ENCODE results near the gene NMNAT3. TPM values are rescaled to one million over a fixed set of nuclear protein-coding genes. Genes with fewer than 3 reads are reported as not detected.

NMNAT3 gene
- total RNA-seq (2014; rRNA removed; shearing (Covaris generic)): 2.0 and 3.7 TPM in 2 replicates

DNA sequence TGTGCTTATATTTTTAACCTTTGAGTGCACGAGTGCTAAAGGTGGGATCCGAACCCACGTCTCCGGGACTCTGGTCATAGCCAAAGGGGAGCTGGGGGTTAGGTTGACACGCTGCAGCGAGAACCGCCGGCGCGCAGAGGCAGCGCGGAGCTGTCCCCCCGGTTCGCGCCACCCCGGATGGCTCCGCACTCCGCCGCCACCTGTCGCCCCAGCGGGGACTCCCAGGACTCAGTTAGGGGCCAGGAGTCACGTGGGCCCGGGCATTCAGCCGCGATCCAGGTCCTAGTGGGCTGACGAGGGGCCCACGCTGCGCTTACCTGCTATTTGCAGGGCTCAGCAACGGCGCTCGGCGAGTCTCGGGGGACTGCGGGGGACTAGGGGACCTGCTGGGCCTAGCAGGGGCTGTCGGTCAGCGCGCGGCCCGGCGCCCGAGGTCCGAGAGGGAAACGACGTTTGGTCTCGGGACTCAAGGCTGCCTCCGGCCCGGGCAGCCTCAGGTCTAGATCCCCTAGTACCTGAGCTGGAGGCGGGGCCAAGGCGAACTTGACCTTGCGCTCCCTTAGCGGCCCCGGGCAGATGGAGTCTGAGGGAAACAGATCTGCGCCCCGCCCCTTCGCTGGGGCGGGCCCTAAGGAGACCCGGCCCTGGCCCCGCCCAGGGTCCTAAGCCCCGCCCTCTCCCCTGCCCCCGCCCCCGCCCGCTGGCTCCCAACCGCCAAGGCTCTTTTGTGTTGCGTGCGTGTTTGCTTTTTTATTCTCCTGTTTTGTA is at the start of gene NMNAT3:
TSS of gene NMNAT3 (minus strand) at position 585 of the 768 bp plus-strand sequence. CDS start 50,248 bp downstream, outside the sequence.
- DNase-seq (ENCODE audit: low read depth): peak; percentile 83

GRCh38 chr3:139721370-139721769 is 43.6 kb upstream of the NMNAT3 start:
- DNase-seq (ENCODE audit: low read depth): no peak

DNA sequence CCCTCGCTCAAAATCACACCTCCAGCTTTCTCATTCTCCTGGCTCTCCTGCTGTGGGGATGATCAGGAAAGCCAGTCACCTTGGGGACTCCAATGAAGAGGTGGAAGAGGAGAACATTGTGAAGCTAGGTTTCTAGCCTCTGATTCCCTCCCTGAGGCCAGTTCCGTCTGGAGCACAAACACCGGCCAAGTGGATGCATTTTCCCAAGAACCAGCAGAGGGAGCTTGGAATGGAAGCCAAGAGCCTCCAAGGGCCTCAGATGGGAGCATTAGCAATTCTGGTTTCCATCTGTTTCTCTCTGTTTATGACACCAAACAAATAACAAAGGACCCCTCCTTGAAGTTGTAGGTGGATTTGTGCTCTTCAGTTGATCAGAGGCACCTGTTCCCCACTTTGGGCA is 40.6 kb upstream of the NMNAT3 start:
- peak; percentile 59 for DNase-seq (ENCODE audit: low read depth)

DNA sequence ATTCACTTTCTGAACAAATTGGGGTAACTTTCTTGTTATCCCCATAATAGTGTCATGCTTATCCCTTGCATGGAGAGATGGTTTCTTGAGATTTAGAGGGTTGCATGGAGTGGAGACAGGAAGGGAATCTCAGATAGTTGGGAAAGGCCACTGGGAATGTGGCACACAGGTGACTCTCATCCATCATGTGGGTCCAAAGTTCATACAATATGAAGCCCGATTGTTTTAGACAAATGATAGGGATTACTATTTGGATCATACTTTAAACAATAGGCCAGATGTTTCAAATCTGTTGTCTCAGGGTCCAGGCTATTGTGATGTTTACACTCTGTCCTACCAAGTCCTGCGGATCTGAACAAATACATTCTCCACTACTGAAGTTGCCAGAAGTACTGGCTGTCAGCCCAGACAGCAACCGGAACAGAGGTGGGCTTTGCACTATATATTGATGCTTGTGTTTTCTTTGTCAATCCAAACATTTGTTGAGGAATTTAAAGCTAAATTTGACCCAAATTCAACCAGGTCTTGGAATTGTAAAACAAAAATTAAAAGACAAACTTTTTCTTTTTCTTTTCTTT is 39.2 kb upstream of the NMNAT3 start:
- DNase-seq (ENCODE audit: low read depth): no peak

DNA sequence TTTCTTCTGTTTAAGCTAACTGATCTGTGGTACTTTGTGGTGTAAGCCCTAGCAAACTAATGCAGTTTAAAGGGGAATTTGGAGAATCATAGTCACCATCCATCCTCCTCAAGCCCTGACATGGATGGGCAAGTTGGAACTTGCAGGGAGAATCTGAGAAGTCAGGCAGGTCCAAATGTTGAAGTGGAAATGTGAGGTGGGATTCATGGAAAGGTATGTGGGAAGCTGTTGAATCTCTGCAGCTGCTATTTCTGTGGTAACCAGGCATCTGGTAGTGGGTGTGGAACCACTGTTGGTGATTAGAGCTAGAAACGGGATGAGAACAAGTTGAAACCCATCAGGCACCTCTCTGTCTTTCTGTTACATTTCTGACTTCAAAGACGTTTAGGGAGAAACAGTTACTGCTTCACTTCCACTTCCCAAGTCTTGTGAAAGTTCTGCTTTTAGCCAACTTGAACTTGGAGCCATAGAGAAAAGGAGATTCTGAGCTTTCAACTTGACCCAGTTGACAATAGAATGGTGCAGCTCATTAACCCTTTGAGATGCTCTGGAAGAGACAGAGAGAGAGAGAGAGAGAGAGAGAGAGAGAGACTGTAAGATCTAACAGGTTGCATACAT is 38.1 kb upstream of the NMNAT3 start:
- DNase-seq (ENCODE audit: low read depth): no peak

DNA sequence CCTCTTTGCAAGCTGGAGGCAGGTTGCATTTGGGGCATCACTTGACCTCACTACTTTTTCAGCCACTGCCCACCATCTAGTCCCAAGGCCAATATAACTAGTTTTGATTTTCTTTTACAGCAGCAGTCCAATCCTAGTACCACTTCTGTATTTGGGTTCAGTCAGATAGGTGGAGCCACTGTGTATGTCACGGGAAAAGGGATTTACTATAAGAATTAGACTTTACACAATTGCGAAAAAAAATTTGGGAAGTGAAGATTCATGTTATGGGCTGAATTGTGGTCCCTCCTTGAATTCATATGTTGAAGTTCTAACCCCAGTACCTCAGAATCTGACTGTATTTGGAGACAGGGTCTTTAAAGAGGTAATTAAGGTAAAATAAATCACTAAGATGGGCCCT is 37.4 kb upstream of the NMNAT3 start:
- DNase-seq (ENCODE audit: low read depth): no peak

DNA sequence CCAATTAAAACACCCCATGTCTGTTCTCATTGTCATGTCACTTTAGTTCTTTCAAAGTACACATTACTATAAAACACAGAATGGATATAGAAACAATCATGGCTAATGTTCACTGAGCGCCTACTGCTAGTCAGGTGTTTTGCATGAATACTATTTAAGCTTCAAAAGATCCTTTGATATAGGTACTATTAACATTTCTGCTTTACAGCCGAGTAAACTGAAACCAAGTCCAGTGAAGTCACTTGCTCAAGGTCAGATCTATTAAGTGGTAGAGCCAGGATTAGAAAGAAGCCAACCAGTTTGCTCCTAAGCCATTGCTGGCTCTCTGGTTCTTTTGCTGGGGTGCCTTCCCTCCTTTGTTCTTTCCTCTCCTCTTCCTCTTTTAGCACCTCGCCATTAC is 32.4 kb upstream of the NMNAT3 start:
- no peak for DNase-seq (ENCODE audit: low read depth)

GRCh38 chr3:139705631-139706030 is 27.9 kb upstream of the NMNAT3 start:
- no peak for DNase-seq (ENCODE audit: low read depth)

- DNase-seq (ENCODE audit: low read depth): no peak
These were observed 18.5 kb upstream of the NMNAT3 start for GRCh38 chr3:139696314-139696604.

DNA sequence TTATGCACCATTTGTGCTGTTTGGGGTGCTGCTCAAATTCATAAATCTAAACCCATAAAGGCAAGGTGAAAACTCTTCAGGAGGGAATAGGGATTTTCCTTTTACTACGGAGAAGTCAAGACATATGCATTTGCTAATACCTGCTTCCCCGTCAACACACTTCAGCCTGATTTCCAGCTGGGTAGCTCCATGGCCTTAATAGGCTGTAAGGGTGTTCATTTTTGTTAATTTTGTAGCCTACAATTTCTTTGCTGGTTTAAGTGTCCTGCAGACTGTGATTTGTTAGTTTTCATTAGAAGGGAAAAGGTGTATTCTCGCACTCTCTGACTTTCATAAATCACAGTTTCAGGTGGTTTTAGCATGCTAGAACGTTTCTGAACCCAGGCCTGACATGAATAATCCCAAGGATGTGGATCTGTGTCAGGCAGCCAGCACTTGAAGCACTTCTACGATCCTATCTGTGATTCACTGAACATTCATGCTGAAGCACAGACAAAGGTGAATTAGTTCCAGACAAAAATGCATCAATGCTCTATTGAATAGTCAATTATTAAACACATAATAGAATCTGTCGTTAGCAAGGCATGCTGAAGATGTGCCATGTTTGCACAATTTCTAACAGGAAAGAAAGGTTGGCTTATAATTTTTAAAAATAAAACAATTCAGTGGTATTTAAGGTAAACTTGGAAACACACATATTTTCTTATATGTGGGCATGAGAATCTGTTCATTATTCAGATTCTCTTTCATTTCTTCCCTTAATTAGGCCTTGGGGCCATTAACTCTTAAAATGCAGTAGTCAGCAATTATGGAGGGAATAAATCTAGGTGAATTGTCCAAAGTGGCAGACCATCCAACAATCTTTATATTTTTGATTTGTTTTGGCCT is 17.9 kb upstream of the NMNAT3 start:
- DNase-seq (ENCODE audit: low read depth): no peak

DNA sequence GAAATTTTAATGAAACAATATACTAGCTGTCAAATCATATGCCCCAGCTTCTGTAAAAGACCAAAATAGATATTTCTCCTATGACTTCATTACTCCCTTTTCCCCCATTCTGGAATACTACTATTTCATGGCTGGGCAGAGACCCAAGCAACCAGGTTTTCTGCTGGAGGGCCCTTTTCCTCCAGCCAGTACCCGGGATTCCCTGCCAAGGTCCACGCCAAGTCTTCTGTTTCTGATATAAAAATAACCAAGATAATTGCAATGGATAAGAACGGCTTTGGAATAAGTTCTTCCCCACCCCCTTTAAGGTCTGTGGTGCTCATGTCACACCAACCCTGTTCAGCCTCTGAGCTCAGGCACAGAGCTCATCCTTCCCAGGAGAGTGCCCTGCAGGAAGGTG is 17.2 kb upstream of the NMNAT3 start:
- DNase-seq (ENCODE audit: low read depth): no peak

GRCh38 chr3:139694542-139694941 is 16.8 kb upstream of the NMNAT3 start:
- DNase-seq (ENCODE audit: low read depth): no peak

DNA sequence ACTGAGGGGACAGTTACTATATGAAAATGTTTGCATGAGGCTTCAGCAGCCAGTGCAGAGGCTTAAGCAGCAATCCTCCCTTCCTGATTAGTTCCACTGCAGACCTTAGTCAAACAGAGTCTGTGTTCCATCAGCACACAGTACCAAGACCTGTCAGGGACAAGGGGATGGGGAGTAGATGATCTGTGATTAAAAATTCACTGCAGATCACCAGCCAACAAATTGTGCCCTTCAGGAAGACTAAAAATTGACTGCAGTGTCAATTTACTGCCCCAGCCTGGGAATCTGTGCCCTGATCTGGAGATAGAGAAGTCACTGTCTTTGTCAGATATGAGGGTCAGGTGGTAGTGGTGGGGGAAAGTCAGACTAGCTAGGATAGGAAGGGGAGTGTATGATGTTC is 13.8 kb upstream of the NMNAT3 start:
- DNase-seq (ENCODE audit: low read depth): no peak

- DNase-seq (ENCODE audit: low read depth): no peak
These were observed 12.0 kb upstream of the NMNAT3 start for GRCh38 chr3:139689708-139690228.

- no peak for DNase-seq (ENCODE audit: low read depth)
These were observed 11.3 kb upstream of the NMNAT3 start for GRCh38 chr3:139689122-139689521.

- no peak for DNase-seq (ENCODE audit: low read depth)
These were observed 9.7 kb upstream of the NMNAT3 start for GRCh38 chr3:139687431-139687830.

- no peak for DNase-seq (ENCODE audit: low read depth)
These were observed 8.9 kb upstream of the NMNAT3 start for GRCh38 chr3:139686624-139687023.

DNA sequence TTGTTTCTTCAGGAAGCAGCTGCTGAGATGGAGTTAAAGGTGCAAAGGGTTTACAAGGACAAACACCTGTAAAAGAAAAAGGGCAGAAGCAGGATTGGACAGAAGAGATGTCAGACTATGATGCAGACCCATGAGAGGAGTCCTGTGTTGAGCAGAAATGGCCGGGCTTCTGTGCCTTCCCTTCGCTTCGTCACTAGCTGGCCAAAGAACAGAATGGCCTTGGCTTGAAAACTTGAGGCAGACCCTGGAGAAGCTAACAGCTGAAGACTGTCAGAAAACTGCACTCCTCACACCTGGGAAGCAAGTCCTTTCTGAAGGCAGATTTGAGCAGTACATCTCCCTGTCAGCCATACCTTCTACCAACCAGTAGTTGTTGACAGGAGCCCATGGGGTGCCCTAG is 8.4 kb upstream of the NMNAT3 start:
- DNase-seq (ENCODE audit: low read depth): no peak

- DNase-seq (ENCODE audit: low read depth): no peak
These were observed 1.5 kb upstream of the NMNAT3 start for GRCh38 chr3:139679220-139679775.

DNA sequence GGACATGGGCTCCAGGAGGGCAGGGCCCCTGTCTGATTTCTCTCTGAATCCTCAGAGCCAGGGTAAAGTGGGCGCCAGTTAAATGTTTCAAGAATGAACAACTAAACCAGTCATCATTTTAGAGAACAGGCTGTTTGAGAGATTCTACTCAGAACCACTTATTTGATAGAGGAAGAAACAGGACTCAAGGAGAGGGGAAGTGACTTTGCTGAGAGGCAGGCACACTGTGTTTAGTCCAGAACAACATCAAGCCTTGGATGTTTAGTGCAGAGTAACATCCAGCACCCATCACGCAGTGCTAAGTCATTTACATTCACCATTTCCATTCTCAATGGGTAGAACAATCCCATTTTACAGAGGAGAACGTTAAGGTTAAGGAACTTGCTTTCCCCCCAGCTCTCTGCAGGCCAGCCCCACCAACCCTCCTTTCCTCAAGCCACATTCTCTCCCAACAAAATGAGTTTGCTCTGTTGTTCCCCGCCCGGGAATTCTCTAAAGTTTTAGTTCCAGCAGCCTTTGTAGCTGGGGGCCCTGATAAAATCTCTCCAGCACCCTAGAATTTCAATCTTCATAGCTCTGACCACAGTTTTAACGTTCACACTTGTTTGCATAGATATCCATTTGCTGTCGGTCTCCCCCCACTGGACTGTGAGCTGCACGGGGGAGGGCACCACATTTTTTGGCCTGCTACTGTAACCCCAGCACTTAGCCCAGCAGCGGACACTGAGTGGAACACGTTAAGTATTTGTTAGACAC is 962 bp downstream of the NMNAT3 start:
- DNase-seq (ENCODE audit: low read depth): no peak

DNA sequence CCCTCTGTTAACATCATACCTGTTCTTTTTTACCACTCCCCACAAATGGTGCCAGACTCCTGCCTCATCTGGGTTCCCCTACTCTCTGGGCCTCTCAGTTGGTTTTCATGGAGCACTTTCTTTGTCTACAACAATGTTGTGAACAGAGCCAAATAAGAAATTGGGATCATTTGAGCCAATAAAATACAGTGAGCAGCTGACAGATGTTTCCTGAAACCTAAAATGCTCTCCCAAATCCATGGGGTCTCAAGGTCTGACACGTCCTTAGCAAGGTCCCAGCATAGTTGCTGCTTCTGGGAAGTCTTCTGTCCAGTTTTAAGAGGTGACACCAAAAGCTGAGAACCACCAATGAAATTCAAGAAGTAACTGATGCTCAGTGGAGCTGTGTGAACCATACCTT is 1.7 kb downstream of the NMNAT3 start:
- no peak for DNase-seq (ENCODE audit: low read depth)

All from Daoy (cell line).